B cell (primary cell): ENCODE data around the gene FARP1. TPM values are rescaled to one million over a fixed set of nuclear protein-coding genes. Genes with fewer than 3 reads are reported as not detected.

Experiments
- ATAC-seq: fragments of 200-7000 bp; cut with Tn5 transposase; one replicate; pipeline ENCODE4 v1.10.0; 2021; ENCODE audit warnings: low read depth, mild to moderate bottlenecking, moderate number of reproducible peaks, moderate library complexity
- CTCF ChIA-PET: fragments of 350-600 bp; sonication (Branson Sonifier 250); formaldehyde crosslinking; loops from one replicate; lab custom pipeline; 2021; ENCODE audit warnings: antibody characterized with exemption, inconsistent platforms; lab: Charles Lee
- POLR2A ChIA-PET: fragments of 350-600 bp; sonication (Branson Sonifier 250); formaldehyde crosslinking; loops from one replicate; lab custom pipeline; 2021; ENCODE audit warnings: antibody characterized with exemption; lab: Charles Lee
- DNase-seq: peaks from one replicate; pipeline ENCODE4 v3.0.0; 2013
- H2AFZ ChIP-seq: 2 replicates; pipeline ENCODE4 v1.6.1; 2012; ENCODE audit warnings: mild to moderate bottlenecking, low read depth, low read length; ENCODE audit not compliant: insufficient read depth, poor library complexity, severe bottlenecking
- H3K27ac ChIP-seq, 2 donors: 1 replicate in 1 of 2; 2 replicates in 1 of 2; pipeline ENCODE4 v1.5.1; 2012 to 2013; ENCODE audit warnings: low read length in 2 of 2, mild to moderate bottlenecking in 2 of 2, moderate library complexity in 1 of 2
- H3K27me3 ChIP-seq, 4 experiments: fragments of 200-600 bp in 1 of 4; sonication (generic) in 1 of 4; replicated peaks in 1 of 4; 1 replicate in 2 of 4; 2 replicates in 2 of 4; pipeline versions ENCODE4 v1.6.1 to v1.7.0; 2013 to 2016; ENCODE audit warnings: low read length in 3 of 4, mild to moderate bottlenecking in 2 of 4, mixed read lengths in 1 of 4, moderate library complexity in 1 of 4; ENCODE audit not compliant: insufficient read depth in 4 of 4, control insufficient read depth in 3 of 4; ENCODE audit errors: control extremely low read depth in 1 of 4
- H3K36me3 ChIP-seq, 2 experiments: replicated peaks in 1 of 2; 1 replicate in 1 of 2; 2 replicates in 1 of 2; pipeline versions ENCODE4 v1.6.1 to v1.7.1; 2013; ENCODE audit warnings: low read length in 1 of 2; ENCODE audit not compliant: insufficient read depth in 2 of 2, control insufficient read depth in 1 of 2; ENCODE audit errors: control extremely low read depth in 1 of 2, extremely low read depth in 1 of 2
- H3K4me1 ChIP-seq, 2 donors: fragments of 200-600 bp in 1 of 2; sonication (generic) in 1 of 2; 1 replicate in 1 of 2; 2 replicates in 1 of 2; pipeline versions ENCODE4 v1.5.1 to v1.6.1; 2013 to 2017; ENCODE audit warnings: low read length in 2 of 2; ENCODE audit not compliant: control insufficient read depth in 2 of 2, insufficient read depth in 2 of 2
- H3K4me2 ChIP-seq: replicated peaks from 2 replicates; pipeline ENCODE3; 2012; ENCODE audit warnings: mild to moderate bottlenecking, low read depth, low read length; ENCODE audit not compliant: poor library complexity, severe bottlenecking
- H3K4me3 ChIP-seq, 5 experiments: fragments of 200-600 bp in 1 of 5; sonication (generic) in 1 of 5; 1 replicate in 3 of 5; 2 replicates in 2 of 5; pipeline versions ENCODE4 v1.5.1 to v1.7.0; 2011 to 2016; ENCODE audit warnings: low read length in 4 of 5, mild to moderate bottlenecking in 4 of 5, low read depth in 2 of 5, control low read depth in 1 of 5, moderate library complexity in 1 of 5; ENCODE audit not compliant: insufficient read depth in 1 of 5; ENCODE audit errors: control extremely low read depth in 1 of 5, extremely low read depth in 1 of 5
- H3K79me2 ChIP-seq: fragments of 200-600 bp; sonication (generic); one replicate; pipeline ENCODE4 v1.6.0; 2016; ENCODE audit warnings: low read length; ENCODE audit not compliant: control insufficient read depth, insufficient read depth
- H3K9ac ChIP-seq: fragments of 200-600 bp; sonication (generic); 2 replicates; pipeline ENCODE4 v1.6.1; 2017; ENCODE audit warnings: mild to moderate bottlenecking, low read length, moderate library complexity
- H3K9me3 ChIP-seq, 3 donors: one replicate each; pipeline versions ENCODE4 v1.6.1 to v1.7.1; 2013; ENCODE audit warnings: low read length in 2 of 3; ENCODE audit not compliant: control insufficient read depth in 2 of 3, insufficient read depth in 1 of 3; ENCODE audit errors: control extremely low read depth in 1 of 3
- H4K20me1 ChIP-seq: 2 replicates; pipeline ENCODE4 v1.6.0; 2012; ENCODE audit warnings: mild to moderate bottlenecking, low read length; ENCODE audit not compliant: insufficient read depth, control insufficient read depth, poor library complexity, severe bottlenecking
- H3K27ac Mint-ChIP-seq: one replicate; pipeline ENCODE4 v1.8.0; 2021; ENCODE audit warnings: mixed read lengths
- H3K27me3 Mint-ChIP-seq: one replicate; pipeline ENCODE4 v1.8.0; 2021; ENCODE audit warnings: mixed read lengths
- H3K4me1 Mint-ChIP-seq: one replicate; pipeline ENCODE4 v1.8.0; 2021; ENCODE audit warnings: mixed read lengths
- H3K4me3 Mint-ChIP-seq: one replicate; pipeline ENCODE4 v1.8.0; 2021; ENCODE audit warnings: mixed read lengths
- H3K9me3 Mint-ChIP-seq: one replicate; pipeline ENCODE4 v1.8.0; 2022; ENCODE audit warnings: mixed read lengths; ENCODE audit not compliant: insufficient read depth
- EZH2 ChIP-seq: IDR thresholded peaks from 2 replicates; pipeline ENCODE4 v1.6.1; 2012; ENCODE audit warnings: borderline replicate concordance, low read depth, mild to moderate bottlenecking, moderate library complexity, low read length; ENCODE audit not compliant: insufficient read depth, poor library complexity, severe bottlenecking
- WGBS: methylation state at CpG from one replicate; pipeline ENCODE4 v1.1.5; 2013; ENCODE audit warnings: missing lambda C conversion rate; ENCODE audit not compliant: insufficient coverage; 5-methylcytosine and 5-hydroxymethylcytosine counted together
- intact Hi-C: fragments of 100-400 bp; cut with micrococcal nuclease; formaldehyde crosslinking; loops from one replicate; pipeline ENCODE4 v1.10.0; 2022
- polyA plus RNA-seq: library from polyadenylated mRNA; depleted of rRNA; stranded (reverse); fragments of >200 nt; gene quantifications from 2 replicates; pipeline ENCODE4 v1.2.3, GENCODE V29; 2012
- total RNA-seq, 2 donors: library from RNA; stranded (reverse); fragments of 120-200 nt in 1 of 2; gene quantifications; 1 replicate in 1 of 2; 2 replicates in 1 of 2; pipeline versions ENCODE4 v1.2.3 to v1.2.4, GENCODE V29; 2013 to 2022
- TF ChIP-seq, protein P1 (sequence below): fragments of 200-600 bp; IDR thresholded peaks from one replicate; pipeline ENCODE4 v1.8.0; 2022; ENCODE audit warnings: antibody characterized with exemption, mild to moderate bottlenecking

Gene FARP1
- total and polyA plus RNA-seq, 2 donors (not counting 1 experiment from before 2014, with no cell fraction given): 0.15 to 1.5 TPM

DNA sequence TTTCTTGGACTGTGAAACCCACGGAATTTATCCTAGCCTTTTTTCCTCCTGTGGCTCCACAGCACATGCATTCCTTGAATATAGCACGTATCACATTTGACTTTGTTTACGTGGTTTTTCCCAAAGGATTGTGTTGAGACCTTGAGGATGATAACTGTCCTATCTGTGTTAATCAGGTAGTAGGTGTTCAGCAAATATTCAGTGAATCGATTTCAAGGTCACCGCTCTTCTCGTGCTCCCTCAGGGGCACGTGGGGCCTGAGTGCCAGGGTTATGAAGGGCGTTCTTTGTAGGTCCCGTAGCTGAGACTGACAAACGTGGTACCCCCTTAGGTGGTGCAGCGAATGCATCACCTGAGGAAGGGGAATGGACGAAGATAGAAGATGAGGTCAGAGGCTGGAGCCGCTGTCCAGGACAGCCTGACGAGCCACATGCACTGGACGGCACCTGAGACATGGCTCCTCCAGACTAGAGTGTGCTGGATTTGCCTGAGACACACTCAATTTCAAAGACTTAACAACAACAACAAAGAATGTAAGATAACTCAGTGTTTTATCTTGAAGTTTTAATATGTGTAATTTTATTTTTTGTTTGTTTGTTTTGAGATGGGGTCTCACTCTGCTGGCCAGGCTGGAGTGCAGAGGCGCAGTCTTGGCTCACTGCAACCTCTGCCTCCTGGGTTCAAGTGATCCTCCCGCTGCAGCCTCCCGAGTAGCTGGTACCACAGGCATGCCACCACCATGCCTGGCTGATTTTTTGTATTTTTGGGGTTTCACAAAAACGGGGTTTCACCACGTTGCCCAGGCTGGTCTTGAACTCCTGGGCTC is 165.4 kb downstream of the FARP1 start:
- intact Hi-C loops: no loop called here
- ChIA-PET POLR2A (no interaction called here), CTCF (no interaction called here)
- Histone ChIP-seq H4K20me1 (no peaks in the 10 kb centered on the region), H3K9ac (no peak overlapping the region), H3K27ac (no peak overlapping the region), H3K36me3 (no peaks in the 10 kb centered on the region), H2AFZ (no peak overlapping the region), H3K4me2 (no peak overlapping the region), H3K9me3 (no peaks in the 10 kb centered on the region), H3K79me2 (no peaks in the 10 kb centered on the region), H3K4me3 (no peak overlapping the region), H3K4me1 (no peaks in the 10 kb centered on the region), H3K27me3 (no peaks in the 10 kb centered on the region)
- Mint-ChIP-seq H3K9me3 (no peaks in the 10 kb centered on the region), H3K27ac (no peak overlapping the region), H3K4me1 (no peaks in the 10 kb centered on the region), H3K27me3 (peaks cover 3% of the 10 kb centered on the region), H3K4me3 (no peak overlapping the region)
- 98% methylated on average over 11 of the region's 20 CpGs for WGBS
- no peak for DNase-seq
- TF ChIP-seq EZH2: no peak
- TF ChIP-seq, protein P1, sequence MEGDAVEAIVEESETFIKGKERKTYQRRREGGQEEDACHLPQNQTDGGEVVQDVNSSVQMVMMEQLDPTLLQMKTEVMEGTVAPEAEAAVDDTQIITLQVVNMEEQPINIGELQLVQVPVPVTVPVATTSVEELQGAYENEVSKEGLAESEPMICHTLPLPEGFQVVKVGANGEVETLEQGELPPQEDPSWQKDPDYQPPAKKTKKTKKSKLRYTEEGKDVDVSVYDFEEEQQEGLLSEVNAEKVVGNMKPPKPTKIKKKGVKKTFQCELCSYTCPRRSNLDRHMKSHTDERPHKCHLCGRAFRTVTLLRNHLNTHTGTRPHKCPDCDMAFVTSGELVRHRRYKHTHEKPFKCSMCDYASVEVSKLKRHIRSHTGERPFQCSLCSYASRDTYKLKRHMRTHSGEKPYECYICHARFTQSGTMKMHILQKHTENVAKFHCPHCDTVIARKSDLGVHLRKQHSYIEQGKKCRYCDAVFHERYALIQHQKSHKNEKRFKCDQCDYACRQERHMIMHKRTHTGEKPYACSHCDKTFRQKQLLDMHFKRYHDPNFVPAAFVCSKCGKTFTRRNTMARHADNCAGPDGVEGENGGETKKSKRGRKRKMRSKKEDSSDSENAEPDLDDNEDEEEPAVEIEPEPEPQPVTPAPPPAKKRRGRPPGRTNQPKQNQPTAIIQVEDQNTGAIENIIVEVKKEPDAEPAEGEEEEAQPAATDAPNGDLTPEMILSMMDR: no peak
- no peak for ATAC-seq

DNA sequence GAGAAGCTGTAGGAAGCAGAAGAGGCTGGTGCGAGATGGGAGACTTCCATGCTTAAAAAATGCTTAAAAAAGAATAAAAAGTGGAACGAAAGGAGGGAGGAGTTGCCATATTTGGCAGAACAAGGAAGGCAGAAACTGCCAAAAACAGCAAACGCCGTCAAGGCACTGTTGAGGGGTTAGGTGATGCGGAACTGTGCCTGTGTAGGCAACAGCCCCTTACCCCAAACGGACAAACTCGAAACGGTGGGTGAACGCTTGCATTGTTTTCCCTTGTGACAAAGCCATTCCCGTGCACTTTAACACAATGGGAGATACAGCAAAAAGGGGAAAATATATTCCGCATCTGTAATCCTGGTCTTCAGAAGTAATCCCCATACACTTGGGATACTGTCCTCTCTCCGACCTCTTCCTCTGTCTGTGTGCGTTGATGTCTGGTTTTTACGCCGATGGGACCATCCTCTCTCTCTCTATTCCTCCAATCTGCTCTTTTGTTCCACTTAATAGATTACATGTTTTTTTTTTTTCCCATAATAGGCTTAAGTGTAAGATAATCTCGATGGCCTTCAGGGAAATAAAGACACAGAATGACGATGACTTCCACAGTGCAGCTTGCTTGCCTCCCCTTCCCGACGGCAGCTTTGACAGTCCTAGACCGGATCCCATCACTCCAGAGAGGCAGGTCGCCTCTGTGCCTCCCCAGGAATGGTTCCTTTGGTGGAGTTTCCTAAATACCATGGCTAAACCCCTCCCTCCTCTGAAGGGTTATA is 166.9 kb downstream of the FARP1 start:
- Histone ChIP-seq H3K27ac (no peak overlapping the region), H3K79me2 (no peaks in the 10 kb centered on the region), H3K4me2 (no peak overlapping the region), H3K27me3 (no peaks in the 10 kb centered on the region), H3K9me3 (no peaks in the 10 kb centered on the region), H3K4me3 (no peak overlapping the region), H2AFZ (no peak overlapping the region), H3K9ac (no peak overlapping the region), H3K36me3 (no peaks in the 10 kb centered on the region), H4K20me1 (no peaks in the 10 kb centered on the region), H3K4me1 (no peaks in the 10 kb centered on the region)
- Mint-ChIP-seq H3K27me3 (peaks cover 3% of the 10 kb centered on the region), H3K27ac (no peak overlapping the region), H3K4me1 (no peaks in the 10 kb centered on the region), H3K4me3 (no peak overlapping the region), H3K9me3 (no peaks in the 10 kb centered on the region)
- intact Hi-C loops: no loop called here
- POLR2A ChIA-PET: no interaction called here
- WGBS: 93% methylated on average over 16 of the region's 21 CpGs
- CTCF ChIA-PET: no interaction called here
- ATAC-seq (no peak), DNase-seq (no peak)
- no peak for TF ChIP-seq EZH2
- TF ChIP-seq, protein P1: no peak
